ENCODE results near the gene SETDB1.

GRCh38 chr1:150964164-150964489, 38.0 kb downstream of the SETDB1 start:
- TF ChIP-seq CTCF (IDR thresholded peaks at IDR 0.05) (no peak), POLR2A (IDR thresholded peaks at IDR 0.05) (no peak)

All from prostate gland (tissue), 2 donors.